Calu3 (cell line): ENCODE data around the gene TMEM120B. TPM values are rescaled to one million over a fixed set of nuclear protein-coding genes. Genes with fewer than 3 reads are reported as not detected.
"Not testable (repeated sequence)": the region's sequence is repeated elsewhere in the genome, so short reads cannot be mapped to it uniquely, and the experiment has no call there.

ENCODE experiments used
- BruUV-seq: library from RNA; stranded (reverse); fragments of 400-500 nt; replicated peaks from 2 replicates; lab custom pipeline; 2021; lab: Mats Ljungman, UMichigan
- CTCF ChIA-PET: fragments of 300-600 bp; sonication (Branson Sonifier 250); formaldehyde crosslinking; loops from one replicate; lab custom pipeline; 2022; ENCODE audit warnings: antibody characterized with exemption; lab: Charles Lee
- DNase-seq: peaks from one replicate; pipeline ENCODE4 v3.0.0; 2022
- H3K27ac Mint-ChIP-seq: one replicate; pipeline ENCODE4 v1.8.0; 2022; ENCODE audit warnings: mixed read lengths; ENCODE audit not compliant: unreplicated experiment
- H3K27me3 Mint-ChIP-seq: one replicate; pipeline ENCODE4 v1.8.0; 2022; ENCODE audit warnings: mixed read lengths; ENCODE audit not compliant: unreplicated experiment
- H3K36me3 Mint-ChIP-seq: one replicate; pipeline ENCODE4 v1.8.0; 2022; ENCODE audit warnings: mild to moderate bottlenecking, moderate library complexity, mixed read lengths; ENCODE audit not compliant: insufficient read depth, unreplicated experiment
- H3K4me1 Mint-ChIP-seq: one replicate; pipeline ENCODE4 v1.8.0; 2022; ENCODE audit warnings: mild to moderate bottlenecking, low read depth, mixed read lengths; ENCODE audit not compliant: unreplicated experiment
- H3K4me3 Mint-ChIP-seq: one replicate; pipeline ENCODE4 v1.8.0; 2022; ENCODE audit warnings: mild to moderate bottlenecking, low read depth, moderate library complexity, mixed read lengths; ENCODE audit not compliant: unreplicated experiment
- H3K9me3 Mint-ChIP-seq: one replicate; pipeline ENCODE4 v1.8.0; 2022; ENCODE audit warnings: low read depth, mixed read lengths; ENCODE audit not compliant: unreplicated experiment
- CTCF ChIP-seq: fragments of 200-600 bp; IDR thresholded peaks from one replicate; pipeline ENCODE4 v1.8.0; 2022; ENCODE audit warnings: antibody characterized with exemption; ENCODE audit not compliant: unreplicated experiment
- intact Hi-C: fragments of 100-400 bp; cut with micrococcal nuclease; formaldehyde crosslinking; loops from one replicate; pipeline ENCODE4 v1.10.0; 2022; ENCODE audit not compliant: unreplicated experiment
- total RNA-seq: library from RNA; stranded (reverse); gene quantifications from 2 replicates; pipeline ENCODE4 v1.2.3, GENCODE V29; 2022

Gene TMEM120B
- total RNA-seq, 1 experiment from 2014 or later: 23.2 TPM

- no TSS peak for BruUV-seq
- DNase-seq: no peak
- intact Hi-C loops: no loop called here
- H3K27ac Mint-ChIP-seq: no peak overlapping the region
- H3K9me3 Mint-ChIP-seq: no peaks in the 10 kb centered on the region
- TF ChIP-seq CTCF: no peak
- CTCF ChIA-PET: no interaction called here
- H3K36me3 Mint-ChIP-seq: peaks cover 11% of the 10 kb centered on the region
- no peaks in the 10 kb centered on the region for H3K27me3 Mint-ChIP-seq
- no peak overlapping the region for H3K4me3 Mint-ChIP-seq
- H3K4me1 Mint-ChIP-seq: peaks cover 12% of the 10 kb centered on the region
Observed at GRCh38 chr12:121751749-121752351, 39.3 kb downstream of the TMEM120B start.

- intact Hi-C loops: no loop called here
- Mint-ChIP-seq H3K36me3 (peaks cover 11% of the 10 kb centered on the region), H3K9me3 (no peaks in the 10 kb centered on the region), H3K4me3 (no peak overlapping the region), H3K27ac (no peak overlapping the region), H3K4me1 (peaks cover 6% of the 10 kb centered on the region), H3K27me3 (no peaks in the 10 kb centered on the region)
- no TSS peak for BruUV-seq
- CTCF ChIA-PET: no interaction called here
- no peak for DNase-seq
- no peak for TF ChIP-seq CTCF
Observed at GRCh38 chr12:121753844-121754264, 41.3 kb downstream of the TMEM120B start.

- TF ChIP-seq CTCF: no peak
- CTCF ChIA-PET: no interaction called here
- no peak overlapping the region for H3K4me3 Mint-ChIP-seq
- H3K4me1 Mint-ChIP-seq: no peaks in the 10 kb centered on the region
- H3K9me3 Mint-ChIP-seq: no peaks in the 10 kb centered on the region
- BruUV-seq: no TSS peak
- DNase-seq: no peak
- H3K36me3 Mint-ChIP-seq: peaks cover 5% of the 10 kb centered on the region
- H3K27ac Mint-ChIP-seq: no peak overlapping the region
- no peaks in the 10 kb centered on the region for H3K27me3 Mint-ChIP-seq
- intact Hi-C loops: no loop called here
Observed at GRCh38 chr12:121754836-121755235, 42.3 kb downstream of the TMEM120B start.

GRCh38 chr12:121755591-121755990, 43.0 kb downstream of the TMEM120B start:
- DNase-seq: no peak
- Mint-ChIP-seq H3K4me3 (no peak overlapping the region), H3K9me3 (no peaks in the 10 kb centered on the region), H3K36me3 (peaks cover 5% of the 10 kb centered on the region), H3K4me1 (no peaks in the 10 kb centered on the region), H3K27me3 (no peaks in the 10 kb centered on the region), H3K27ac (no peak overlapping the region)
- BruUV-seq: no TSS peak
- TF ChIP-seq CTCF: no peak
- CTCF ChIA-PET: no interaction called here
- intact Hi-C loops: no loop called here

GRCh38 chr12:121758536-121758935, 46.0 kb downstream of the TMEM120B start:
- H3K4me3 Mint-ChIP-seq, BruUV-seq, DNase-seq, H3K9me3 Mint-ChIP-seq, CTCF ChIA-PET, intact Hi-C loops, H3K27me3 Mint-ChIP-seq, H3K27ac Mint-ChIP-seq, H3K4me1 Mint-ChIP-seq: not testable (repeated sequence)
- peaks cover 12% of the 10 kb centered on the region for H3K36me3 Mint-ChIP-seq
